SH-SY5Y (cell line): ENCODE measurements around the gene ZNF362.

Experiments
- GATA2 ChIP-seq: IDR thresholded peaks from 2 replicates; pipeline ENCODE4 v1.6.1; 2011; ENCODE audit warnings: mild to moderate bottlenecking, low read depth, low read length
- GATA3 ChIP-seq: IDR thresholded peaks from 2 replicates; pipeline ENCODE4 v1.6.1; 2011; ENCODE audit warnings: low read depth, mild to moderate bottlenecking, low read length, moderate library complexity

The ZNF362 gene

GRCh38 chr1:33271666-33272505, 15.6 kb downstream of the ZNF362 start:
- TF ChIP-seq GATA3 (no peak), GATA2 (no peak)

GRCh38 chr1:33272509-33272908, 16.2 kb downstream of the ZNF362 start:
- TF ChIP-seq GATA2 (no peak), GATA3 (no peak)

- no peak for TF ChIP-seq GATA3
- no peak for TF ChIP-seq GATA2
These were observed 16.6 kb downstream of the ZNF362 start for GRCh38 chr1:33272930-33273329.

GRCh38 chr1:33273406-33273805, 17.1 kb downstream of the ZNF362 start:
- no peak for TF ChIP-seq GATA2
- no peak for TF ChIP-seq GATA3

- TF ChIP-seq GATA3: no peak
- TF ChIP-seq GATA2: no peak
These were observed 17.7 kb downstream of the ZNF362 start for GRCh38 chr1:33273961-33274371.

GRCh38 chr1:33274446-33274845, 18.2 kb downstream of the ZNF362 start:
- TF ChIP-seq GATA2 (no peak), GATA3 (no peak)

GRCh38 chr1:33275195-33275594, 18.9 kb downstream of the ZNF362 start:
- TF ChIP-seq GATA2 (no peak), GATA3 (no peak)

- no peak for TF ChIP-seq GATA2
- TF ChIP-seq GATA3: no peak
These were observed 19.6 kb downstream of the ZNF362 start for GRCh38 chr1:33275706-33276572.

- TF ChIP-seq GATA3: no peak
- no peak for TF ChIP-seq GATA2
These were observed 20.4 kb downstream of the ZNF362 start for GRCh38 chr1:33276573-33277298.

GRCh38 chr1:33277488-33278084, 21.3 kb downstream of the ZNF362 start:
- TF ChIP-seq GATA3 (no peak), GATA2 (no peak)

GRCh38 chr1:33280091-33280661, 23.9 kb downstream of the ZNF362 start:
- no peak for TF ChIP-seq GATA3
- no peak for TF ChIP-seq GATA2

GRCh38 chr1:33281554-33282303, 25.4 kb downstream of the ZNF362 start:
- TF ChIP-seq GATA2: no peak
- TF ChIP-seq GATA3: no peak

- TF ChIP-seq GATA2 (no peak), GATA3 (no peak)
These were observed 26.5 kb downstream of the ZNF362 start for GRCh38 chr1:33282791-33283190.

- no peak for TF ChIP-seq GATA3
- TF ChIP-seq GATA2: no peak
These were observed 27.8 kb downstream of the ZNF362 start for GRCh38 chr1:33284049-33284448.
